ENCODE results near the gene CRTC1.

The CRTC1 gene

DNA sequence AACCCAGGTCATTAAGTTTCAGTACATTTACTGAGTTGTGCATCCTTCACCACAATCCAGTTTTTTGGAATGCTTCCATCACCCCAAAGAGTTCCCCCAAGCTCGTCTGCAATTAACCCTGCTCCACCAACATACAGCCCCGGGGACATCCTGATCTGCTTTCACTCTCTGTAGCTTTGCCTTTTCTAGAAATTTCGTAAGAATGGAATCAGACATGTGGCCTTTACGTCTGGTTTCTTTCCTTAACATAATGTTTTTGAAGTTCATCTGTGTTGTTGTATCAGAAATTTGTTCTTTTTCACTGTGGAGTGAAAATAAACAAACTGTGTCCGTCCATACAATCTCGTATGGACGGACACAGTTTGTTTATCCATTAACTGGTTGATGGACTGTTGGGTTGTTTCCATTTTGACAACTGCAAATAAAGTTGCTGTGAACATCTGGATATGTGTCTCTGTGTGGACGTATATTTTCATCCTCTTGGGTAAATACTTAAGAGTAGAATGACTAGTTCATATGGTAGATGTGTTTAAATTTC is 43.7 kb upstream of the CRTC1 start:
- TF ChIP-seq, protein P1, sequence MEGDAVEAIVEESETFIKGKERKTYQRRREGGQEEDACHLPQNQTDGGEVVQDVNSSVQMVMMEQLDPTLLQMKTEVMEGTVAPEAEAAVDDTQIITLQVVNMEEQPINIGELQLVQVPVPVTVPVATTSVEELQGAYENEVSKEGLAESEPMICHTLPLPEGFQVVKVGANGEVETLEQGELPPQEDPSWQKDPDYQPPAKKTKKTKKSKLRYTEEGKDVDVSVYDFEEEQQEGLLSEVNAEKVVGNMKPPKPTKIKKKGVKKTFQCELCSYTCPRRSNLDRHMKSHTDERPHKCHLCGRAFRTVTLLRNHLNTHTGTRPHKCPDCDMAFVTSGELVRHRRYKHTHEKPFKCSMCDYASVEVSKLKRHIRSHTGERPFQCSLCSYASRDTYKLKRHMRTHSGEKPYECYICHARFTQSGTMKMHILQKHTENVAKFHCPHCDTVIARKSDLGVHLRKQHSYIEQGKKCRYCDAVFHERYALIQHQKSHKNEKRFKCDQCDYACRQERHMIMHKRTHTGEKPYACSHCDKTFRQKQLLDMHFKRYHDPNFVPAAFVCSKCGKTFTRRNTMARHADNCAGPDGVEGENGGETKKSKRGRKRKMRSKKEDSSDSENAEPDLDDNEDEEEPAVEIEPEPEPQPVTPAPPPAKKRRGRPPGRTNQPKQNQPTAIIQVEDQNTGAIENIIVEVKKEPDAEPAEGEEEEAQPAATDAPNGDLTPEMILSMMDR (IDR thresholded peaks at IDR 0.05; ENCODE audit: extremely low read depth, missing control alignments) = no peak

DNA sequence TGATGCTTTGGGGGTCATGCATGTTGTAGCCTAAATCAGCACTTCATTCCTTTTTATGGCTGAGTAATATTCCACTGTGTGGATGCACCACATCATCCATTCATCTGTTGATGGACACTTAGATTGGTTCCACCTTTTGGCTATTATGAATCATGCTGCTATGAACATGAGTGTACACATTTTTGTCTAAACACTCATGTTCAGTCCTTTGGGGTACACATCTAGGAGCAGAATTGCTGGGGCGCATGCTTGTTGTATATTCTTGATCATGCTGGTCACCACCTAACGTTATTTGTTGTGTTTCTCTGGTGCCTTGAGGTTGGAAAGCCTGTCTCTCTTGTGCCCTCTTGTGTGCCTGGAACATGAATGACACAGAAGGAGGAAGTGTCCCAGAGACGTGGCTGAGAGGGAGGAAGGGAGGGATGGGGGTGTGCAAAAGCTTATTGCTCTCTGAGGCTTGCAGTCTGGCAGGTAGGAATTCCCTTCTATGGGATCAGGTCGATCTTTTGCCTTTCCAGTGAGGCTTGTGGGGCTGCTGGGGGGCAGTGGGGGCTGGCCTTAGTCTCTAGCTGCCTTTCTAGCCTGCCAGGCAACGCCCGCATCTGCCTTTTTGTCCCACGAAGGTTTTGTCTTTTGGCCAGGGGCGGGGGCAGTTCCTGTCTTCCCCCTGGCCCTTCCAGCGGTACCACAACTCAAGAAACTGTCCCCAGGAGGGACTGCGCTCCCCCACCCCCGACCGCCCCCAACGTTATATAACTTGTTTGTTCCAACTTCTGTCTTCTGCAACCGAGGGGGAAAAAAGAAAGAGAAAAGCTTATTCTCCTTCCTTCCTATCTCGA is 39.1 kb upstream of the CRTC1 start:
- DNase-seq (ENCODE audit: low spot score) = no peak

More for the DNA sequence above, 43.7 kb upstream of the CRTC1 start:
- DNase-seq (ENCODE audit: low spot score) = no peak

DNA sequence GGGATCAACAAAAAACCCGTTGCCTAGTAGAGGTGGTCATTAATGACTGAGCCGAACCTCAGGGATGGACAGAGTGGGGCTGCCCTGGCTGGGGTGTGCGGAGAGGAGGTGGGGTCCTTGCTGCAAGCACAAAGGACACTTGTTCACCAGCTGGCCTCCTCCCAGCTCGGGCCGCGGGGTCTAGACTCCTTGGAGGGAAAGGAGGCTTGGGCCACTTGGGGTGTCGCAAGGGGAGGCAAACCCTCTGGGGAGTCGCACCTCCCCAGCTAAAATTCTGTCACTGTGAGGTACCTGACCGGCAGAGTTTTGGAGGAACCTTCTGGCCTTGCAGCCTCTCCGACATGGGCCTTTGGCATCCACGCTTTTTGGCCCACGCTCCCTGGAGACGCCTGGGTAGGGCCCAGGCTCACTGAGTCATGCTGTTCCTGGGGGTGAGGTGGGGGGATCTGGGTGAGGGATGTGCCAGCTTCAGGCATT is 38.4 kb upstream of the CRTC1 start:
- no peak for DNase-seq (ENCODE audit: low spot score)
- TF ChIP-seq, protein P1 (IDR thresholded peaks at IDR 0.05; ENCODE audit: extremely low read depth, missing control alignments) = no peak

More for the DNA sequence above, 39.1 kb upstream of the CRTC1 start:
- TF ChIP-seq, protein P1 (IDR thresholded peaks at IDR 0.05; ENCODE audit: extremely low read depth, missing control alignments) = peak; percentile 6

DNA sequence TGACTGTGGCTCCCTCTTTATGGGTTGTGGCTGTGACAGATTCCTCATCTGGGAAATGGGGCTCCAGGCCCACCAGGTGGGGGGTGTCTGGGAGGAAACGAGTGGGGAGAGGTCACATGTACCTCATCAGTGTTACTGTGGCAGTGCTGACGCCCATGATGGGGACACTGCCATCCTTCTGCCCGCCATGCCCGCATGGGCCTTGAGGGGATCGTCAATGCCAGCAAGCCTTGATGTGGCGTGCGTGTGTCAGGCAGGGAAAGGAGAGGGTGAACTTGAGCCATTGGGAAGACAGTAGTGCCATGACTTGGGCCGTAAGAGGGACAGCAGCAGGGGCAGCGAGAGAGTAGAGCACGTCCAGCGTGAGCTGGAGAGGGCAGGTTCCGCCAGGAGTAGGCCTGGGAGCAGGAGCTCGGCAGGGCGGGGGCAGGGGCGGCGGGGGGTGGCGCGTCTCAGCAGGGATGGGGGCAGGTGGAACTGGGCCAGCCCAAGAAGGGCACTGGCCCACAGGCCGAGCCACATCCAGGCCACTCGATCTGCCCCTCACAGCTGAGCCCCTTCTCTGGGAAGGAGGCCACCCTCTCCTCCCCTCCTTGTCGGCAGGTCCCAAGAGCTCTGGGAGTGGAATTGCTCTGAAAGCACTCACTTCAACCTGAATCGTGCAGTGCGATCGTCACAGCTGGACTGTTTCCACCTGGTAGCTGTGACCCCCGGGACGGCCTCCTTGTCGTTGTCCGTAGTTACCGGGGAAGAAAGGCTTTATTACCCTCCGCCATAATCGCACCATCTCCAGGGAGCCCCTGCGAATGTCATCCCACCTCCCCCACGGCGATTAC is 36.7 kb upstream of the CRTC1 start:
- DNase-seq (ENCODE audit: low spot score) = no peak
- TF ChIP-seq, protein P1 (IDR thresholded peaks at IDR 0.05; ENCODE audit: extremely low read depth, missing control alignments) = no peak

DNA sequence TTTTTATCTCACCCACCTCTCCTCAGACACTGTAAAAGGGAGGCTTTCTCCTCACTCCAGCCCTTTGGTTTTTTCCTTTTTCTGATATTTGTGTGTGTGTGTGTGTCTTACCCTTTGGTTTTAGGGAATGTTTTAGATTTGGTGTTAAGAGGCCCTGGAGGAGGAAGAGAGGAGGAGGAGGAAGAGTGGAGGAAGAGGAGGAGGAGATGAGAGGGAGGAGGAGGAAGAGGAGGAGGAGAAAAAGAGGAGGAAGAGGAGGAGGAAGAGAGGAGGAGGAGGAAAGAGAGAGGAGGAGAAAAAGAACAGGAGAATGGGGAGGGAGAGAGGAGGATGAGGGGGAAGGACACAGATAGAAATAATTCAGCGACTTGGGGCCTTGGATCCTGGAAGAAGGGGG is 36.1 kb upstream of the CRTC1 start:
- TF ChIP-seq, protein P1 (IDR thresholded peaks at IDR 0.05; ENCODE audit: extremely low read depth, missing control alignments) = no peak
- DNase-seq (ENCODE audit: low spot score) = no peak

DNA sequence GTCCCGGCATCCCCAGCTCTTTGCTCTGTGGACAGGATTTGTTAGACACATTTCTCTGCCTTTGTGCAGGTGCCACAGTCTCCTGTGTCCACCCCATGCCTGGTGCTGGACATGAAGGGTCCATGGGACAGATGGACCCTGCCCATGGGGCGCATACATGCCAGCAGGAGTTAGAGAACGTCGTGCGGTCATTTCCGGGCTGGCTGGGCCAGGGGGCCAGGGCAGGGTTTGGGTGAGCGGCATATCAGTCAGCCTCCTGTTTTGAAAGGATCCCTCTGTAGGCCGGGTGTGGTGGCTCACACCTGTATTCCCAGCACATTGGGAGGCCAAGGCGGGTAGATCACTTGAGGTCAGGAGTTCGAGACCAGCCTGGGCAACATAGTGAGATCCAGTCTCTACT is 35.7 kb upstream of the CRTC1 start:
- TF ChIP-seq, protein P1 (IDR thresholded peaks at IDR 0.05; ENCODE audit: extremely low read depth, missing control alignments) = no peak
- no peak for DNase-seq (ENCODE audit: low spot score)

DNA sequence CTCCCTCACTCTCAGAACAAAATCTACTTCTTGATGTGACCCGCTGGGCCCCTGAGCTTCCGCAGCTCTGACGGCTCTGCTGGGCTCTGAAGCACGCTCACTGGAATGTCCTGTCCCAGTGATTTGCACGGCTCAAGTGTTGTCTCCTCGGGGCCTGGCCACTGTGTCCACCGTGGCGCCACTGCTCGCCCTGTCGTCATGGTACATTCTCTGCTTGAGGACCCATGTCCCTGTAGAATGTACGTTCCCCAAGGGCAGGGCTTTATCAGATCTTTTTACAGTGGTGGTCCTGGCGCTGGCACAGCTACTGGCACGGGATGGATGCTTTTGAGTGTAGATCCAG is 34.5 kb upstream of the CRTC1 start:
- TF ChIP-seq, protein P1 (IDR thresholded peaks at IDR 0.05; ENCODE audit: extremely low read depth, missing control alignments) = no peak

More for the DNA sequence above, 34.5 kb upstream of the CRTC1 start:
- DNase-seq (ENCODE audit: low spot score) = no peak

Data from GM20000 (cell line).